ENCODE data around the gene GRID1.

- no peak for TF ChIP-seq POLR2A (IDR thresholded peaks at IDR 0.05)
- no peak for TF ChIP-seq CTCF (IDR thresholded peaks at IDR 0.05)
Observed at GRCh38 chr10:86340991-86341260, 25.7 kb downstream of the GRID1 start.
